Fibroblast of mammary gland (primary cell): ENCODE results near the gene SAPCD2.

ENCODE experiments used
- DNase-seq: peaks from one replicate; pipeline ENCODE4 v3.0.0-alpha.2; 2010; ENCODE audit warnings: low read depth
- H3K4me3 ChIP-seq: 2 replicates; pipeline ENCODE4 v1.5.1; 2011; ENCODE audit warnings: low read depth, mild to moderate bottlenecking, low read length, moderate library complexity; ENCODE audit not compliant: control insufficient read depth
- TF ChIP-seq, protein P1 (sequence below): conservative IDR thresholded peaks from 2 replicates; pipeline ENCODE4 v1.5.1; 2011; ENCODE audit warnings: low read depth, low read length, inconsistent platforms; ENCODE audit not compliant: control insufficient read depth, insufficient read depth

SAPCD2 gene

DNA sequence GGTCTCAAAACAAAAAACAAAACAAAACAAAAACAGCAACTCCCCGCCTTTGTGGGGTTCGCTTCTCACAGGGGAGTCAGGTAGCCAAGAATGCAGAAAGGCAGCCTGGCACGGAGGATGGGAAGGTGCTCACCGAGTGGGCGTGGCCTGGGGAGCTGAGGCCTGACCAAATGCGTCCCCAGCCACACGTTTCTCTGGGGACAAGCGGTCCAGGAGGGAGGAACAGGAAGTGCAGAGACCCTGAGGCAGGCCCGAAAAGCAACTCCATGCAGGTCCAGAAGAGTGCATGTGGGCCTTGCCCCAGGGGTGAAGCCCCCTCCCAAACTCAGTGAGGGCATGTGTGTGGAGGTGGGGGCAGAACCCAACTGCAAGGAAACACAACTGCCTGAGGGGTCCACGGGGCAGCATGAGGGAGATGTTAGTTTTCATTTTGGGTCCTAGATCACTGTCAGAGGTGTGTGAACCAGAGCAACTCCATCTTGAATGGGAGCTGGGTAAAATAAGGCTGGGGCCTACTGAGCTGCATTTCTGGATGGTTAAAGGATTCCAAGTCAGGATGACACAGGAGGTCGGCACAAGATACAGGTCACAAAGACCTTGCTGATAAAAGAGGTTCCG, 4.4 kb upstream of the SAPCD2 start:
- no peak for DNase-seq
- TF ChIP-seq, protein P1, sequence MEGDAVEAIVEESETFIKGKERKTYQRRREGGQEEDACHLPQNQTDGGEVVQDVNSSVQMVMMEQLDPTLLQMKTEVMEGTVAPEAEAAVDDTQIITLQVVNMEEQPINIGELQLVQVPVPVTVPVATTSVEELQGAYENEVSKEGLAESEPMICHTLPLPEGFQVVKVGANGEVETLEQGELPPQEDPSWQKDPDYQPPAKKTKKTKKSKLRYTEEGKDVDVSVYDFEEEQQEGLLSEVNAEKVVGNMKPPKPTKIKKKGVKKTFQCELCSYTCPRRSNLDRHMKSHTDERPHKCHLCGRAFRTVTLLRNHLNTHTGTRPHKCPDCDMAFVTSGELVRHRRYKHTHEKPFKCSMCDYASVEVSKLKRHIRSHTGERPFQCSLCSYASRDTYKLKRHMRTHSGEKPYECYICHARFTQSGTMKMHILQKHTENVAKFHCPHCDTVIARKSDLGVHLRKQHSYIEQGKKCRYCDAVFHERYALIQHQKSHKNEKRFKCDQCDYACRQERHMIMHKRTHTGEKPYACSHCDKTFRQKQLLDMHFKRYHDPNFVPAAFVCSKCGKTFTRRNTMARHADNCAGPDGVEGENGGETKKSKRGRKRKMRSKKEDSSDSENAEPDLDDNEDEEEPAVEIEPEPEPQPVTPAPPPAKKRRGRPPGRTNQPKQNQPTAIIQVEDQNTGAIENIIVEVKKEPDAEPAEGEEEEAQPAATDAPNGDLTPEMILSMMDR, result no peak
- H3K4me3 ChIP-seq, result no peak overlapping the region

- DNase-seq, result no peak
- TF ChIP-seq, protein P1, result no peak
- H3K4me3 ChIP-seq, result no peak overlapping the region
Observed at GRCh38 chr9:137073992-137074399, 3.6 kb upstream of the SAPCD2 start.

- H3K4me3 ChIP-seq, result no peak overlapping the region
- DNase-seq, result no peak
- TF ChIP-seq, protein P1, result no peak
Observed at GRCh38 chr9:137071282-137071681, 925 bp upstream of the SAPCD2 start.

GRCh38 chr9:137070906-137071275, 534 bp upstream of the SAPCD2 start:
- DNase-seq, result no peak
- H3K4me3 ChIP-seq, result peak overlapping the region; percentile 28
- TF ChIP-seq, protein P1, result no peak

- H3K4me3 ChIP-seq, result peak overlapping the region; percentile 41
- no peak for DNase-seq
- TF ChIP-seq, protein P1, result no peak
Observed at GRCh38 chr9:137069508-137070091, 757 bp downstream of the SAPCD2 start.

DNA sequence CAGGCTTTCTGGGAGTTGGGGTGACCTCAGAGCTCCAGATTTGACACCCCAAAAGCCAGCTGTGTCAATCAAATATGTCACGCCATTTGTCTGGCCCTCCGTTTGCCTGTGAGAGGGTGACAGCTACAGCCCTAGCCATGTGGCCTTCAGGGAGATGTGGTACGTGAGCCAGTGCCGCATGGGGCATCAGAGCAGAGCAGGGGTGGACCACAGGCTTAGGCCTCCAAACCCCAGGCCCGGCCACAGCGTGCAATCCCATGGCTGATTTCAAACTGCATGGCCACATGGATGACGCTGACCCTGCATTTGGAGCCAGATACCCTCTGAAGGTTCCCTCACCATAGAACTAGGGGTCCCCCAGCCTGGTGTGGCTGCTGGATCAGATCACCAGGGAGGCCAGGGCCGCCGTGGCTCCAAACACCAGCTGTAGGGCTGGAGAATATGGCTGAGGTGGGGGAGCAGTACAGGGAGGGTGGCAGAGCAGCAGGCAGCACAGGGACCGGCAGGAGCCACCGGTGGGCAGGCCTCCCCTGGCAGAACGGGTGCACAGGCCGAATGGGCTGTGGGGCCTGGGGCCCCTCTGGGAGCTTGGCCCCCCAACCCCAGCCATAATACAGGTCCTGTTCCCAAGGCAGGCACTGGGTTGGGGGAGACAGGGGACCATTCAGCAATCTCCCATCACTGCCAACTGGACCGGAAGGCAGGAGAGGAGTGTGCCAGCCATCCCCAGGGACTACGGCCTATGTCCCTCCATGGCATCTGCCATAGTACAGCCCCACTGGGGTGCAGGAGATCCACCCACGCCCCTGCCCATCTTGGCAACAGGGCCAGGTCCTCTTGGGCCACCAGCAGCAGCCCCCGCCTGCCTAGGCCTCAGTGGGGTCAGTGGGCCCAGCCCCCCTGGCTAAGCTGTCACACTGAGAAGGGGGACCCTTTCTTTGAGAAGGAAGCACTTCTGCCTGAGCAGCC, 1.5 kb downstream of the SAPCD2 start:
- DNase-seq, result no peak
- H3K4me3 ChIP-seq, result peak overlapping the region; percentile 41
- TF ChIP-seq, protein P1, result no peak
